ENCODE results near the gene GFOD2. TPM values are rescaled to one million over a fixed set of nuclear protein-coding genes. Genes with fewer than 3 reads are reported as not detected.

The GFOD2 gene
- total and polyA plus RNA-seq, 2 of the 13 experiments (the other 11 are each of a cell fraction or from before 2014, with no cell fraction given) = 11.1 to 17.2 TPM

DNA sequence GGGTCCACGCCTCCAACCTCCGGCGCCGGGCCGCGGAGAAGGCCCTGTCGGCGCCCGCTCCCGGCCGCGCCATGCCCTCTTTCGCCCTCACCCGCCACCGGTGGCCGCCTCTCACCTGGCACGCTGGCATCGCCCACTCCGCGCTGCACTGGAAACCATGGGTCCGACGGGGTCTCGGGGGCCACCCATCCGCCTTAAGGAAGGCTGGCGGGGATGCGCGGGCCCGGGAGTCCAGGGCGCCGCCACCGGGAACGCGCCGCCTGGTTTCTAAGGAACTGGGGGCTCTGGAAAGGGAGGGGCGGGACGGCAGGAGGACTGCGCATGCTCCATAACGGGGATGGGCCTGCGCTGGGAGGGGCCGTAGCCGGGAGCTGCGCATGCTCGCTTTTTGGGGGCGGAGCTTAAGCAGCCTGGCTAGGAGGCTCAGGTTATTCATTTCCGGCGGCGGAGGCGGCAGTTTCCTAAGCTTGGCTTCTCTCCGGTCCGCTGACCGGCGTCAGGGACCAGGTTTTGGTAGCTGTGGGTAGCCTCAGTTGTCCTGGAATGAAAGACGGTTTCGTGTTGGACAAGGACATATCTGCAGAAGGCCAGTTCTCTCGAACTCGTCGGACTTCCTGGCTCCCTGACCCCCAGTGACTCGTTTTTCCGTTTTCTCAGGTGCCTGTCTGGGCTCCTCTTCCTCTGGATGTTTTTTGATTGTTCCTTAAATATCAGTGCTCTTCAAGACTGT, at the start of gene GFOD2 (continued):
- TF ChIP-seq, protein P1, sequence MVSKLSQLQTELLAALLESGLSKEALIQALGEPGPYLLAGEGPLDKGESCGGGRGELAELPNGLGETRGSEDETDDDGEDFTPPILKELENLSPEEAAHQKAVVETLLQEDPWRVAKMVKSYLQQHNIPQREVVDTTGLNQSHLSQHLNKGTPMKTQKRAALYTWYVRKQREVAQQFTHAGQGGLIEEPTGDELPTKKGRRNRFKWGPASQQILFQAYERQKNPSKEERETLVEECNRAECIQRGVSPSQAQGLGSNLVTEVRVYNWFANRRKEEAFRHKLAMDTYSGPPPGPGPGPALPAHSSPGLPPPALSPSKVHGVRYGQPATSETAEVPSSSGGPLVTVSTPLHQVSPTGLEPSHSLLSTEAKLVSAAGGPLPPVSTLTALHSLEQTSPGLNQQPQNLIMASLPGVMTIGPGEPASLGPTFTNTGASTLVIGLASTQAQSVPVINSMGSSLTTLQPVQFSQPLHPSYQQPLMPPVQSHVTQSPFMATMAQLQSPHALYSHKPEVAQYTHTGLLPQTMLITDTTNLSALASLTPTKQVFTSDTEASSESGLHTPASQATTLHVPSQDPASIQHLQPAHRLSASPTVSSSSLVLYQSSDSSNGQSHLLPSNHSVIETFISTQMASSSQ (IDR thresholded peaks at IDR 0.05; ENCODE audit: low read depth) = no peak
- TF ChIP-seq, protein P1 (CRISPR knock-in tag; IDR thresholded peaks at IDR 0.05; ENCODE audit: borderline replicate concordance) = no peak
- TF ChIP-seq ZNF501 (CRISPR knock-in tag; IDR thresholded peaks at IDR 0.05) (peak; percentile 94), SMAD1 (CRISPR knock-in tag; IDR thresholded peaks at IDR 0.05; ENCODE audit: borderline replicate concordance, low read depth) (0 out of 2 replicates have a peak, but pooled peaks have one; percentile 65), ZNF878 (CRISPR knock-in tag; IDR thresholded peaks at IDR 0.05) (no peak), IRF2 (CRISPR knock-in tag; IDR thresholded peaks at IDR 0.05) (0 out of 2 replicates have a peak, but pooled peaks have one; percentile 31), CHCHD3 (CRISPR knock-in tag; IDR thresholded peaks at IDR 0.05) (no peak), TGIF2 (CRISPR knock-in tag; IDR thresholded peaks at IDR 0.05) (0 out of 2 replicates have a peak, but pooled peaks have one; percentile 49), NONO (IDR thresholded peaks at IDR 0.05) (no peak), NONO (CRISPR knock-in tag; conservative IDR thresholded peaks at IDR 0.05) (peak; percentile 46; the same call in 1 of the 2 replicates), MEIS1 (CRISPR knock-in tag; IDR thresholded peaks at IDR 0.05; ENCODE audit: borderline replicate concordance) (no peak), GTF2F1 (IDR thresholded peaks at IDR 0.05; ENCODE audit: low read length) (no peak), KAT8 (CRISPR knock-in tag; IDR thresholded peaks at IDR 0.05) (peak; percentile 90), NFATC3 (CRISPR knock-in tag; IDR thresholded peaks at IDR 0.05) (no peak)
- TF ChIP-seq, protein P2, sequence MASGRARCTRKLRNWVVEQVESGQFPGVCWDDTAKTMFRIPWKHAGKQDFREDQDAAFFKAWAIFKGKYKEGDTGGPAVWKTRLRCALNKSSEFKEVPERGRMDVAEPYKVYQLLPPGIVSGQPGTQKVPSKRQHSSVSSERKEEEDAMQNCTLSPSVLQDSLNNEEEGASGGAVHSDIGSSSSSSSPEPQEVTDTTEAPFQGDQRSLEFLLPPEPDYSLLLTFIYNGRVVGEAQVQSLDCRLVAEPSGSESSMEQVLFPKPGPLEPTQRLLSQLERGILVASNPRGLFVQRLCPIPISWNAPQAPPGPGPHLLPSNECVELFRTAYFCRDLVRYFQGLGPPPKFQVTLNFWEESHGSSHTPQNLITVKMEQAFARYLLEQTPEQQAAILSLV (CRISPR knock-in tag; IDR thresholded peaks at IDR 0.05; ENCODE audit: borderline replicate concordance) = peak; percentile 87
- TF ChIP-seq, protein P3, sequence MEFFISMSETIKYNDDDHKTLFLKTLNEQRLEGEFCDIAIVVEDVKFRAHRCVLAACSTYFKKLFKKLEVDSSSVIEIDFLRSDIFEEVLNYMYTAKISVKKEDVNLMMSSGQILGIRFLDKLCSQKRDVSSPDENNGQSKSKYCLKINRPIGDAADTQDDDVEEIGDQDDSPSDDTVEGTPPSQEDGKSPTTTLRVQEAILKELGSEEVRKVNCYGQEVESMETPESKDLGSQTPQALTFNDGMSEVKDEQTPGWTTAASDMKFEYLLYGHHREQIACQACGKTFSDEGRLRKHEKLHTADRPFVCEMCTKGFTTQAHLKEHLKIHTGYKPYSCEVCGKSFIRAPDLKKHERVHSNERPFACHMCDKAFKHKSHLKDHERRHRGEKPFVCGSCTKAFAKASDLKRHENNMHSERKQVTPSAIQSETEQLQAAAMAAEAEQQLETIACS (CRISPR knock-in tag; IDR thresholded peaks at IDR 0.05) = peak; percentile 94
- TF ChIP-seq, protein P4, sequence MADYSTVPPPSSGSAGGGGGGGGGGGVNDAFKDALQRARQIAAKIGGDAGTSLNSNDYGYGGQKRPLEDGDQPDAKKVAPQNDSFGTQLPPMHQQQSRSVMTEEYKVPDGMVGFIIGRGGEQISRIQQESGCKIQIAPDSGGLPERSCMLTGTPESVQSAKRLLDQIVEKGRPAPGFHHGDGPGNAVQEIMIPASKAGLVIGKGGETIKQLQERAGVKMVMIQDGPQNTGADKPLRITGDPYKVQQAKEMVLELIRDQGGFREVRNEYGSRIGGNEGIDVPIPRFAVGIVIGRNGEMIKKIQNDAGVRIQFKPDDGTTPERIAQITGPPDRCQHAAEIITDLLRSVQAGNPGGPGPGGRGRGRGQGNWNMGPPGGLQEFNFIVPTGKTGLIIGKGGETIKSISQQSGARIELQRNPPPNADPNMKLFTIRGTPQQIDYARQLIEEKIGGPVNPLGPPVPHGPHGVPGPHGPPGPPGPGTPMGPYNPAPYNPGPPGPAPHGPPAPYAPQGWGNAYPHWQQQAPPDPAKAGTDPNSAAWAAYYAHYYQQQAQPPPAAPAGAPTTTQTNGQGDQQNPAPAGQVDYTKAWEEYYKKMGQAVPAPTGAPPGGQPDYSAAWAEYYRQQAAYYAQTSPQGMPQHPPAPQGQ (CRISPR knock-in tag; IDR thresholded peaks at IDR 0.05; ENCODE audit: borderline replicate concordance) = no peak
- TF ChIP-seq, protein P5, sequence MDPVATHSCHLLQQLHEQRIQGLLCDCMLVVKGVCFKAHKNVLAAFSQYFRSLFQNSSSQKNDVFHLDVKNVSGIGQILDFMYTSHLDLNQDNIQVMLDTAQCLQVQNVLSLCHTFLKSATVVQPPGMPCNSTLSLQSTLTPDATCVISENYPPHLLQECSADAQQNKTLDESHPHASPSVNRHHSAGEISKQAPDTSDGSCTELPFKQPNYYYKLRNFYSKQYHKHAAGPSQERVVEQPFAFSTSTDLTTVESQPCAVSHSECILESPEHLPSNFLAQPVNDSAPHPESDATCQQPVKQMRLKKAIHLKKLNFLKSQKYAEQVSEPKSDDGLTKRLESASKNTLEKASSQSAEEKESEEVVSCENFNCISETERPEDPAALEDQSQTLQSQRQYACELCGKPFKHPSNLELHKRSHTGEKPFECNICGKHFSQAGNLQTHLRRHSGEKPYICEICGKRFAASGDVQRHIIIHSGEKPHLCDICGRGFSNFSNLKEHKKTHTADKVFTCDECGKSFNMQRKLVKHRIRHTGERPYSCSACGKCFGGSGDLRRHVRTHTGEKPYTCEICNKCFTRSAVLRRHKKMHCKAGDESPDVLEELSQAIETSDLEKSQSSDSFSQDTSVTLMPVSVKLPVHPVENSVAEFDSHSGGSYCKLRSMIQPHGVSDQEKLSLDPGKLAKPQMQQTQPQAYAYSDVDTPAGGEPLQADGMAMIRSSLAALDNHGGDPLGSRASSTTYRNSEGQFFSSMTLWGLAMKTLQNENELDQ (CRISPR knock-in tag; IDR thresholded peaks at IDR 0.05; ENCODE audit: borderline replicate concordance) = no peak
